ENCODE measurements around the gene CENPP. TPM values are rescaled to one million over a fixed set of nuclear protein-coding genes. Genes with fewer than 3 reads are reported as not detected.

The CENPP gene
- total RNA-seq, 1 donor from 2014 or later: 4.4 TPM

DNA sequence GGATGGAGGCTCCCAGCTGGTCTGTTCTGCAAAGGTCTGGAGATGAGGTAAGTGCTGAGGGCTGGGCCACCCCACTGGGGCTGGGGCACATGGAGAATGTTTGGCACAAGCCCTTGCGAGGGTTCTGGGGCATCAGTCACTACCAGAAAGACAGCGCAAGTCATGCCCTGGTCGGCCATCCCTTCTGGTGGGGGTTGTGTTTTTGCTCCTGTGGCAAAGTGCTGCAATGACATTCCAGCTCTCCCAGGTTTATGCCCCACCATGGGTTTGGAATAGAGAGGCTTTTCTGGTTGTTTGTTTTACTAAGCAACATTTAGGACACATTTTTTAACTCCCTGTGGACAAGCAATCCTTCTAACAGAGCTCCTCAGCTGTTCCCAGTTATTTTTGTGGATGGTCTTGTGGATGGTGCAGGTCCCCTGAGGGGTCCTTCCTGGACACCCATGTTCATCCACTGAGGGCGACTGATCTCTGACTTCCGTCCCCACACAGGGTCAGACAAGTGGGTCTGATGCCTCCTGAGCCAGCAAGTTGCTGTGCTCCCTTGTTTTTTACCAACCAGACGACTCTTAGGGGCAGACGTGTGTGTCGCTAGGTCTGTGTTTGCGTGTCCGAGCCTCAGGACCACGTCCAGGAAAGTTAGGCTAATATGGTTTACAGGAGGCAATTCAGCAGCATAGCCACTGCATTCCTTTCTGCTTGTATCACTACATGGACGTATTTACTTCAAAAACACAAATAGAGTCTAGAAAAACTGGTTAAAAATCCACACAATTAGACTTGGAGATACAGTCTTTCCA is 274.9 kb downstream of the CENPP start:
- DNase-seq (ENCODE audit: low read depth): no peak
- H3K4me3 ChIP-seq (ENCODE audit: low read depth, low read length): no peak overlapping the region
- TF ChIP-seq, protein P1, sequence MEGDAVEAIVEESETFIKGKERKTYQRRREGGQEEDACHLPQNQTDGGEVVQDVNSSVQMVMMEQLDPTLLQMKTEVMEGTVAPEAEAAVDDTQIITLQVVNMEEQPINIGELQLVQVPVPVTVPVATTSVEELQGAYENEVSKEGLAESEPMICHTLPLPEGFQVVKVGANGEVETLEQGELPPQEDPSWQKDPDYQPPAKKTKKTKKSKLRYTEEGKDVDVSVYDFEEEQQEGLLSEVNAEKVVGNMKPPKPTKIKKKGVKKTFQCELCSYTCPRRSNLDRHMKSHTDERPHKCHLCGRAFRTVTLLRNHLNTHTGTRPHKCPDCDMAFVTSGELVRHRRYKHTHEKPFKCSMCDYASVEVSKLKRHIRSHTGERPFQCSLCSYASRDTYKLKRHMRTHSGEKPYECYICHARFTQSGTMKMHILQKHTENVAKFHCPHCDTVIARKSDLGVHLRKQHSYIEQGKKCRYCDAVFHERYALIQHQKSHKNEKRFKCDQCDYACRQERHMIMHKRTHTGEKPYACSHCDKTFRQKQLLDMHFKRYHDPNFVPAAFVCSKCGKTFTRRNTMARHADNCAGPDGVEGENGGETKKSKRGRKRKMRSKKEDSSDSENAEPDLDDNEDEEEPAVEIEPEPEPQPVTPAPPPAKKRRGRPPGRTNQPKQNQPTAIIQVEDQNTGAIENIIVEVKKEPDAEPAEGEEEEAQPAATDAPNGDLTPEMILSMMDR (conservative IDR thresholded peaks at IDR 0.05; ENCODE audit: low read depth, low read length): no peak

DNA sequence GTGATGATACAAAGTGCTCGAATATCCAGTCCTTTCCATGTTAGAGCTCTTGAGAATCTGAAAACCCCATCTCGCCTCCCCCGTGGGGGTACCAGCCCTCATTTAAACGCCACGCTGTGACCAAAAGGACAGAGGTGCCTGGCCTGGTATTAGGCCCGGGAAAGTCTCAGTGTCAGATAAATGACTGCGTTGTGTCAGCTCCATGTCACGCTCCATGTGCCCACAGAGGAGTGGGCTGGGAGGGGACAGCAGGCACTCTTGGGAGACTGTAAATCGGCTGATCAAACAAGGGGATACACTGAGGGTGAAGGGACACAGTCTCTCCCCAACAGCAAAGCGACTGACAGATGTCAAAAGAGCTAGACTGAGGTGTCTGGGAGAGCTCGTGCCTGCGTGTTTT is 275.7 kb downstream of the CENPP start:
- DNase-seq (ENCODE audit: low read depth): no peak
- TF ChIP-seq, protein P1 (conservative IDR thresholded peaks at IDR 0.05; ENCODE audit: low read depth, low read length): no peak
- no peak overlapping the region for H3K4me3 ChIP-seq (ENCODE audit: low read depth, low read length)

DNA sequence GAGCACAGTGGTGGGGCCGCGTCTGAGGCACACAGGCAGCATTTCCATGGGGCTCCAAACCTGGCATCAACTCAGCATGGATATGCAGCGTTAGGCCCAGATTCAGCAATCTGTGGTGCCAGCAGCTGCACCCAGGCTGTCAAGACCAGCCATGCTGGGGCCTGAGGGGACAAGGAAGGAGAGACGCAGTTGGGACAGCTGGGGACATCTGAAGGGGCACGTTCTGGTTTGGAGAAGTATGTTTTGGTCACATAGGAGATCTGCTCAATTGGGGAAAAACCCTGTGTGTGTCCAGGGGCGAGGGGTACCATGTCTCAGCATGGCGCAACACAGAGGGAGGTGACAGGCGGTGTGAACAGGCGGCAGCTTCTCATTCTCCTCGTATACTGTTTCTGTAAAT is 276.7 kb downstream of the CENPP start:
- H3K4me3 ChIP-seq (ENCODE audit: low read depth, low read length): no peak overlapping the region
- TF ChIP-seq, protein P1 (conservative IDR thresholded peaks at IDR 0.05; ENCODE audit: low read depth, low read length): no peak
- DNase-seq (ENCODE audit: low read depth): no peak

DNA sequence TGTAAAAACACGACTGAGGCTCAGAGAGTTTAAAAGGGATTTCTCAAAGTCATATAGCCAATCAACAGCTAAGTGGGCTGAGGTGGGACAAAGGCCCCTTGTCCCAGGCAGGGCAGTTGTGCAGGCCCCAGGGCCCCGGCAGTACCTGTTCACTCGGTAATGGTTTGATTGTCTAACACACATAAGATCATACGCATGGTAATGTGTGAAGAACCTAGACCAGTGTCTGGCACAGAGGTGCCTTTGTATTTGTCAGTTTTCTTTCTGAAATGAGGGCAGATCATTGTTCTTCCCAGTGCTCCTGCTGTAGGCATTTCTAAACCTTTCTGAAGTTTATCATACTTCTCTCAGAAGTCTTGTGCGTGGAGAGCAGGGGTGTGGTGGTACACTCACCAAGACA is 277.3 kb downstream of the CENPP start:
- TF ChIP-seq, protein P1 (conservative IDR thresholded peaks at IDR 0.05; ENCODE audit: low read depth, low read length): no peak
- no peak overlapping the region for H3K4me3 ChIP-seq (ENCODE audit: low read depth, low read length)
- no peak for DNase-seq (ENCODE audit: low read depth)

DNA sequence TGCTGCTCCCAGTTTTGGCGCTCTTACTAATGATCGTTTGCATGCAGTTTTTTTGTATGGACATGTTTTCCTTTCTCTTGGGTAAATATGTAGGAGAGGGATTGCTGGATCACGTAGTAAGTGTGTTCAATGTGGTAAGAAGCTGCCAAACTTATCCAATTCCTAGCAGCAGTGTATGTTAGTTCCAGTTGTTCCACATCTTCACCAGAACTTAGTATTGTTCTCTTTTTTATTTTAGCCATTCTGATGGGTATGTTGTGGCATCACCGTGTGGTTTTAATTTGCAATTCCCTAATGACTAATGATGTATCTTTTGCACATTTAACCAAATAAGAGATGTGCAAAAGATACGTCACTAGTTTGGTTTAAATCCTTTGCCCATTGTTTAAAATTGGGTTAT is 278.2 kb downstream of the CENPP start:
- H3K4me3 ChIP-seq (ENCODE audit: low read depth, low read length): no peak overlapping the region
- TF ChIP-seq, protein P1 (conservative IDR thresholded peaks at IDR 0.05; ENCODE audit: low read depth, low read length): no peak
- DNase-seq (ENCODE audit: low read depth): no peak

DNA sequence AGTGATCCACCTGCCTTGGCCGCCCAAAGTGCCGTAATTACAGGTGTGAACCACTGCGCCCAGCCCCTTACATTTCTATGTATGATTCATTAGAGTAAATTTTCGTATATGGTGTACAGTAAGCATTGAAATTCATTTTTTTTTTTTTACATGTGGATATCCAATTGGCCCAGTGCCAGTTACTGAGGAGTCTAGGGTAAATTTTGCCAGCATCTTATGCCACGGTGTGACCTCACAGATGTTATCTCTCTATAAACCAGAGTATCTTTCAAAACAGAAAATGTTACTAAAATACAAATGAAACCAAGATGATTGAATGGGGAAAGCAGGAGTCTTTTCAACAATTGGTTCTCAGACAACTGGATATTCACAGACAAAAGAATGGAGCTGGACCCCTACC is 279.5 kb downstream of the CENPP start:
- no peak overlapping the region for H3K4me3 ChIP-seq (ENCODE audit: low read depth, low read length)
- DNase-seq (ENCODE audit: low read depth): no peak
- TF ChIP-seq, protein P1 (conservative IDR thresholded peaks at IDR 0.05; ENCODE audit: low read depth, low read length): no peak

DNA sequence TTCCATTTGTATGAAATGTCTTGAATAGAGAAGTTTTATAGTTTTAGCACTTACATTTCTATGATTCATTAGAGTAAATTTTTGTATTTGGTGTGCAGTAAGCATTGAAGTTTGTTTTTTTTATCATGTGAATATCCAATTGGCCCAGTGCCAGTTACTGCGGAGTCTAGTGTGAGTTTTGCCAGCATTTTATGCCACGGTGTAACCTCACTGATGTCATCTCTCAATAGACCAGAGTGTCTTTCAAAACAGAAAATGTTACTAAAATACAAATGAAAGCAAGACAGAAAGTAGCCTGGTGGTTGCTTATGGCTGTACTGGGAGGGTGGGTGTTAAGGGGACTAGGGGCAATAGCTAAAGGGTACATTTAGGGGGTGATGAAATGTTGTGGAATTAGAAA is 281.3 kb downstream of the CENPP start:
- no peak overlapping the region for H3K4me3 ChIP-seq (ENCODE audit: low read depth, low read length)
- TF ChIP-seq, protein P1 (conservative IDR thresholded peaks at IDR 0.05; ENCODE audit: low read depth, low read length): no peak
- no peak for DNase-seq (ENCODE audit: low read depth)

Data from epithelial cell of proximal tubule (primary cell).